ENCODE measurements around the gene SNX20. TPM values are rescaled to one million over a fixed set of nuclear protein-coding genes. Genes with fewer than 3 reads are reported as not detected.

SNX20 gene
- total and polyA plus RNA-seq, 10 of the 15 experiments (the other 5 are each of a cell fraction or from before 2014, with no cell fraction given): 4.6 to 30.8 (median 21.9) TPM

DNA sequence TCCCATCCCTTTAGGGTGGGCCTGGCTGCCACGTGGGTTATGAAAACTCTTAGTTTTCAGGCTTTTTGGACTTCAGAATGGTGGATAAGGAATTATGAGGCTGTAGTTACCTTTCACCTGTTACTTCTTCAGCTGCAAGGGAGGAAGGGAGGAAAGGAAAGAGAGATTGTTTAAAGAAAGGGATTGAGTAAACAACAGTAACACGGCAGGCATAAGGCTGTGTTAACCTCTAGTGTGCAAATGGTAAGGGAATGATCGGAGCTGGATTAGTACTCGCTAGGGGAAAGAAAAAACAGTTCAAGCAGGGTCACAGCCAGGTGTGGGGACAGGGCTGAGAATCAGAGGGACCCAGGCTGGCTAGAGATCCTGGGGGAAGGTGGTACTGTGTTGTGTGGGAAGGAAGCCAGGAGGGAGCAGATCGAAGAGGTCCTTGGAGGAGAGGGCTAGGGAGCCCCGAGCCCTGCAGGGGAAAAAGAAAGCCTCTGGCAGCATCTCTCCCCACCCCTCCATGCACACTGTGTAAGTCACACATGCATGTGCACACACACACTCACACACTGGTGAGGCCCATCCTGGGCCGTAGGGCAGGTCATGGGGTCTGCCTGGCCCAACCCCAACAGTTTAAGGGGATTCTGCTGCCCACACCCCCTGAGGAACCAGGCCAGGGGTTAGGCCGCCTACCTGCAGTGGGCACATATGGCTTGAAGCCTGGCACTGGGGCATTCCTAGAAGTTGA lies 49.7 kb downstream of the SNX20 start:
- CTCF ChIA-PET: no interaction called here
- ATAC-seq (no peak), DNase-seq (ENCODE audit: low read depth, low spot score) (no peak), FAIRE-seq (no peak)
- intact Hi-C loops (cut with micrococcal nuclease; ENCODE audit: unreplicated experiment): no loop called here
- Histone ChIP-seq H3K4me1 (ENCODE audit: control insufficient read depth, insufficient read depth, low read length) (peaks cover 4% of the 10 kb centered on the region), H2AFZ (ENCODE audit: control insufficient read depth, low read depth, low read length) (no peak overlapping the region), H3K79me2 (ENCODE audit: control insufficient read depth, insufficient read depth, low read length) (no peaks in the 10 kb centered on the region), H3K9ac (ENCODE audit: control insufficient read depth, insufficient read depth, low read length) (no peak overlapping the region), H3K9me3 (replicated peaks; ENCODE audit: control insufficient read depth, insufficient read depth, low read length) (no peaks in the 10 kb centered on the region), H4K20me1 (ENCODE audit: control insufficient read depth, insufficient read depth) (no peaks in the 10 kb centered on the region), H3K4me3 (no peak overlapping the region), H3K27me3 (replicated peaks in 1 of 2; ENCODE audit: control insufficient read depth in 2 of 2, insufficient read depth in 2 of 2, low read length in 1 of 2) (no peaks in the 10 kb centered on the region), H3K27ac (ENCODE audit: control insufficient read depth, insufficient read depth) (no peak overlapping the region), H3K4me2 (ENCODE audit: control insufficient read depth, insufficient read depth) (no peak overlapping the region), H3K36me3 (ENCODE audit: control insufficient read depth in 2 of 2, insufficient read depth in 2 of 2, low read length in 1 of 2) (no peaks in the 10 kb centered on the region)
- RAD21 ChIA-PET (ENCODE audit: unreplicated experiment): interaction anchor here (1.2 kb wide), 1 partner anchor 115 kb away, joined by 3 read pairs; no protein-coding TSS in a partner anchor
- in situ Hi-C loops (cut with MboI): no loop called here
- POLR2A ChIA-PET: no interaction called here
- 24% methylated on average over 8 of the region's 8 CpGs for WGBS (ENCODE audit: insufficient coverage, insufficient replicate concordance, low lambda C conversion rate, missing lambda C conversion rate)
- BruUV-seq (replicated peaks): no TSS peak
- TF ChIP-seq, protein P1, sequence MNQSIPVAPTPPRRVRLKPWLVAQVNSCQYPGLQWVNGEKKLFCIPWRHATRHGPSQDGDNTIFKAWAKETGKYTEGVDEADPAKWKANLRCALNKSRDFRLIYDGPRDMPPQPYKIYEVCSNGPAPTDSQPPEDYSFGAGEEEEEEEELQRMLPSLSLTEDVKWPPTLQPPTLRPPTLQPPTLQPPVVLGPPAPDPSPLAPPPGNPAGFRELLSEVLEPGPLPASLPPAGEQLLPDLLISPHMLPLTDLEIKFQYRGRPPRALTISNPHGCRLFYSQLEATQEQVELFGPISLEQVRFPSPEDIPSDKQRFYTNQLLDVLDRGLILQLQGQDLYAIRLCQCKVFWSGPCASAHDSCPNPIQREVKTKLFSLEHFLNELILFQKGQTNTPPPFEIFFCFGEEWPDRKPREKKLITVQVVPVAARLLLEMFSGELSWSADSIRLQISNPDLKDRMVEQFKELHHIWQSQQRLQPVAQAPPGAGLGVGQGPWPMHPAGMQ (IDR thresholded peaks at IDR 0.05; ENCODE audit: borderline replicate concordance): no peak
- TF ChIP-seq CHD4 (IDR thresholded peaks at IDR 0.05): no peak
- SMC1A ChIA-PET (ENCODE audit: uncharacterized antibody, unreplicated experiment): no interaction called here

DNA sequence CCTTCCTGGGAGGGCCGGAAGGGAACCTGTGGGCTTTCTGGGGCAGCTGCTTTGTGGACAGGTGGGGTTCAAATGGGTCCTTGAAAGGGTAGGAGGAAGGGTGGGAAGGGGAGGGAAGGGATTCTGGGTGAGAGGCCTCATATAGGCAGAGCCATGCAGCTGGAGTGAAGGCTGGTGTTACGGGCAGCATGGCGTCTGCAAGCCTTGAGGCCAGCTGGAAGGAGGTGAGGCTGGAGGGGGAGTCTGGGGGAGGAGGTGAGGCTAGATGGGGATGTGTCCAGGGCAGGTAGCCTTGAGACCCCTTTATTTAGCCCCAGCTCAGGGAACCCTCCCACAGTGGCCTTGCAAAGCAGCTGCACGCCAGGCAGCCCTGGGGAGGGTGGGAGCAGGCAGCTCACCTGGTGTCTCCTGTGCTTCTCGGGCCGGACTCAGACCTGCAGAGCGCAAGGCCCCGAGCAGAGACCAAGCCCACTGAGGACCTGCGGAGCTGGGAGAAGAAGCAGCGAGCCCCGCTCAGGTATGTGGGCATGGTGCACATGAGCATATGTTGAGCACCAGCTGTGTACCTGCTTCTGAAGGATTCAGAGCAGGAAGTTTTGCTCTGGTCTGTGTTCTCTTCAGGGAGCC lies 50.6 kb downstream of the SNX20 start:
- whole genome bisulfite sequencing (ENCODE audit: insufficient coverage, insufficient replicate concordance, low lambda C conversion rate, missing lambda C conversion rate): 42% methylated on average over 9 of the region's 11 CpGs
- Histone ChIP-seq H2AFZ (ENCODE audit: control insufficient read depth, low read depth, low read length) (no peak overlapping the region), H3K79me2 (ENCODE audit: control insufficient read depth, insufficient read depth, low read length) (no peaks in the 10 kb centered on the region), H3K9ac (ENCODE audit: control insufficient read depth, insufficient read depth, low read length) (no peak overlapping the region), H3K4me2 (ENCODE audit: control insufficient read depth, insufficient read depth) (no peak overlapping the region), H4K20me1 (ENCODE audit: control insufficient read depth, insufficient read depth) (no peaks in the 10 kb centered on the region), H3K27ac (ENCODE audit: control insufficient read depth, insufficient read depth) (no peak overlapping the region), H3K27me3 (replicated peaks in 1 of 2; ENCODE audit: control insufficient read depth in 2 of 2, insufficient read depth in 2 of 2, low read length in 1 of 2) (no peaks in the 10 kb centered on the region), H3K4me1 (ENCODE audit: control insufficient read depth, insufficient read depth, low read length) (peaks cover 4% of the 10 kb centered on the region), H3K36me3 (ENCODE audit: control insufficient read depth in 2 of 2, insufficient read depth in 2 of 2, low read length in 1 of 2) (no peaks in the 10 kb centered on the region), H3K4me3 (no peak overlapping the region), H3K9me3 (replicated peaks; ENCODE audit: control insufficient read depth, insufficient read depth, low read length) (no peaks in the 10 kb centered on the region)
- SMC1A ChIA-PET (ENCODE audit: uncharacterized antibody, unreplicated experiment): no interaction called here
- in situ Hi-C loops (cut with MboI) (no loop called here), intact Hi-C loops (cut with micrococcal nuclease; ENCODE audit: unreplicated experiment) (no loop called here)
- no TSS peak for BruUV-seq (replicated peaks)
- POLR2A ChIA-PET: no interaction called here
- TF ChIP-seq, protein P2, sequence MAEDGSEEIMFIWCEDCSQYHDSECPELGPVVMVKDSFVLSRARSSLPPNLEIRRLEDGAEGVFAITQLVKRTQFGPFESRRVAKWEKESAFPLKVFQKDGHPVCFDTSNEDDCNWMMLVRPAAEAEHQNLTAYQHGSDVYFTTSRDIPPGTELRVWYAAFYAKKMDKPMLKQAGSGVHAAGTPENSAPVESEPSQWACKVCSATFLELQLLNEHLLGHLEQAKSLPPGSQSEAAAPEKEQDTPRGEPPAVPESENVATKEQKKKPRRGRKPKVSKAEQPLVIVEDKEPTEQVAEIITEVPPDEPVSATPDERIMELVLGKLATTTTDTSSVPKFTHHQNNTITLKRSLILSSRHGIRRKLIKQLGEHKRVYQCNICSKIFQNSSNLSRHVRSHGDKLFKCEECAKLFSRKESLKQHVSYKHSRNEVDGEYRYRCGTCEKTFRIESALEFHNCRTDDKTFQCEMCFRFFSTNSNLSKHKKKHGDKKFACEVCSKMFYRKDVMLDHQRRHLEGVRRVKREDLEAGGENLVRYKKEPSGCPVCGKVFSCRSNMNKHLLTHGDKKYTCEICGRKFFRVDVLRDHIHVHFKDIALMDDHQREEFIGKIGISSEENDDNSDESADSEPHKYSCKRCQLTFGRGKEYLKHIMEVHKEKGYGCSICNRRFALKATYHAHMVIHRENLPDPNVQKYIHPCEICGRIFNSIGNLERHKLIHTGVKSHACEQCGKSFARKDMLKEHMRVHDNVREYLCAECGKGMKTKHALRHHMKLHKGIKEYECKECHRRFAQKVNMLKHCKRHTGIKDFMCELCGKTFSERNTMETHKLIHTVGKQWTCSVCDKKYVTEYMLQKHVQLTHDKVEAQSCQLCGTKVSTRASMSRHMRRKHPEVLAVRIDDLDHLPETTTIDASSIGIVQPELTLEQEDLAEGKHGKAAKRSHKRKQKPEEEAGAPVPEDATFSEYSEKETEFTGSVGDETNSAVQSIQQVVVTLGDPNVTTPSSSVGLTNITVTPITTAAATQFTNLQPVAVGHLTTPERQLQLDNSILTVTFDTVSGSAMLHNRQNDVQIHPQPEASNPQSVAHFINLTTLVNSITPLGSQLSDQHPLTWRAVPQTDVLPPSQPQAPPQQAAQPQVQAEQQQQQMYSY (CRISPR knock-in tag; IDR thresholded peaks at IDR 0.05): no peak
- TF ChIP-seq FOS (IDR thresholded peaks at IDR 0.05; ENCODE audit: borderline replicate concordance, extremely low read depth, insufficient read length): no peak
- ATAC-seq (no peak), FAIRE-seq (no peak), DNase-seq (ENCODE audit: low read depth, low spot score) (no peak)
- CTCF ChIA-PET: interaction anchor here (1.0 kb wide), 1 partner anchor 176 kb away, joined by 3 read pairs; no protein-coding TSS in a partner anchor
- RAD21 ChIA-PET (ENCODE audit: unreplicated experiment): interaction anchor here (1.2 kb wide), 1 partner anchor 116 kb away, joined by 3 read pairs; no protein-coding TSS in a partner anchor

All from GM12878 (cell line).